ENCODE data around the gene HDX. TPM values are rescaled to one million over a fixed set of nuclear protein-coding genes. Genes with fewer than 3 reads are reported as not detected.
"Not testable (repeated sequence)": the region's sequence is repeated elsewhere in the genome, so short reads cannot be mapped to it uniquely, and the experiment has no call there.

The HDX gene
- total RNA-seq: 1 to 10 TPM in 3 of 5 donors, under 1 TPM in 2; 0.18 to 2.2 (median 1.2) TPM
- total RNA-seq (2013): 0.98 TPM
- total RNA-seq: 0.66 to 2.4 (median 1.5) reads per million in 29 experiments

GRCh38 chrX:84501798-84502628 lies at the start of gene HDX:
TSS of gene HDX (minus strand) at chrX:84502453. CDS start at chrX:84475397, 27,056 bp downstream.
- peak within 1 kb of the TSS; percentile 76 to 90 (median 85) for H3K4me3 Mint-ChIP-seq
- no peaks in the 10 kb centered on the region for H3K9me3 ChIP-seq
- ATAC-seq (replicated peaks in 1 of 4): peak; percentile 82 to 92 (median 89)
- peaks cover 2 to 9% (median 8%) of the 10 kb centered on the region in 3 donors for H3K4me1 Mint-ChIP-seq
- POLR2A ChIA-PET: no interaction called here
- 10% methylated on average over 16 of the region's 38 CpGs for whole genome bisulfite sequencing (ENCODE audit: insufficient coverage)
- peak; percentile 8 to 70 (median 47) for DNase-seq
- H3K4me1 ChIP-seq (ENCODE audit: control insufficient read depth in 1 of 2, extremely low read depth in 1 of 2, insufficient read depth in 2 of 2, low read length in 2 of 2): no peaks in the 10 kb centered on the region
- peak within 1 kb of the TSS; percentile 37 to 65 for H3K4me3 ChIP-seq (ENCODE audit: control insufficient read depth in 1 of 2, extremely low read depth in 1 of 2, low read length in 1 of 2)
- CTCF ChIA-PET: no interaction called here
- H3K36me3 Mint-ChIP-seq: no peaks in the 10 kb centered on the region
- no peaks in the 10 kb centered on the region for H3K9me3 Mint-ChIP-seq
- peak within 1 kb of the TSS; percentile 86 to 89 for H3K27ac Mint-ChIP-seq
- H3K36me3 ChIP-seq (ENCODE audit: control insufficient read depth in 2 of 2, extremely low read depth in 1 of 2, insufficient read depth in 1 of 2, low read length in 1 of 2): no peaks in the 10 kb centered on the region
- H3K27ac ChIP-seq (ENCODE audit: low read length): peak within 1 kb of the TSS; percentile 47
- H3K27me3 Mint-ChIP-seq: peaks cover 0 to 14% of the 10 kb centered on the region in 2 donors
- H3K27me3 ChIP-seq (replicated peaks in 1 of 2; ENCODE audit: control insufficient read depth in 2 of 2, extremely low read depth in 1 of 2, insufficient read depth in 2 of 2, low read length in 1 of 2): no peaks in the 10 kb centered on the region

DNA sequence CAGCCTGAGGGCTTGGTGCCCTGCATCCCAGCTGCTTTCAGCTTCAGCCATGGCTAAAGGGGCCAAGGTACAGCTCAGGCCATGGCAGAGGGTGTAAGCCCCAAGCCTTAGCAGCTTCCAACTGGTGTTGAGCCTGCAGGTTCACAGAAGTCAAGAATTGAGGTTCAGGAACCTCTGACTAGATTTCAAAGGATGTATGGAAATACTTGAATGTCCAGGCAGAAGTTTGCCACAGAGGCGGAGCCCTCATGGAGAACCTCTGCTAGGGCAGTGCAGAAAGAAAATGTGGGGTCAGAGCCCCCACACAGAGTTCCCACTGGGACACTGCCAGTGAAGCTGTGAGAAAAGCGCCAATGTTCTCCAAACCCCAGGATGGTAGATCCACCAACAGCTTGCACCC lies 39.1 kb upstream of the HDX start:
- ATAC-seq (replicated peaks in 1 of 4); H3K4me1 ChIP-seq (ENCODE audit: control insufficient read depth in 1 of 2, extremely low read depth in 1 of 2, insufficient read depth in 2 of 2, low read length in 2 of 2); H3K27me3 Mint-ChIP-seq; H3K36me3 ChIP-seq (ENCODE audit: control insufficient read depth in 2 of 2, extremely low read depth in 1 of 2, insufficient read depth in 1 of 2, low read length in 1 of 2); H3K9me3 ChIP-seq; H3K4me3 Mint-ChIP-seq; H3K27me3 ChIP-seq (replicated peaks in 1 of 2; ENCODE audit: control insufficient read depth in 2 of 2, extremely low read depth in 1 of 2, insufficient read depth in 2 of 2, low read length in 1 of 2); H3K4me1 Mint-ChIP-seq; DNase-seq; CTCF ChIA-PET; H3K27ac ChIP-seq (ENCODE audit: low read length); H3K36me3 Mint-ChIP-seq; H3K4me3 ChIP-seq (ENCODE audit: control insufficient read depth in 1 of 2, extremely low read depth in 1 of 2, low read length in 1 of 2); POLR2A ChIA-PET; H3K27ac Mint-ChIP-seq: not testable (repeated sequence)
- H3K9me3 Mint-ChIP-seq: peaks cover 8 to 15% (median 14%) of the 10 kb centered on the region in 3 donors
- WGBS (ENCODE audit: insufficient coverage): no CpG with 5 or more reads among the region's 2 CpGs

DNA sequence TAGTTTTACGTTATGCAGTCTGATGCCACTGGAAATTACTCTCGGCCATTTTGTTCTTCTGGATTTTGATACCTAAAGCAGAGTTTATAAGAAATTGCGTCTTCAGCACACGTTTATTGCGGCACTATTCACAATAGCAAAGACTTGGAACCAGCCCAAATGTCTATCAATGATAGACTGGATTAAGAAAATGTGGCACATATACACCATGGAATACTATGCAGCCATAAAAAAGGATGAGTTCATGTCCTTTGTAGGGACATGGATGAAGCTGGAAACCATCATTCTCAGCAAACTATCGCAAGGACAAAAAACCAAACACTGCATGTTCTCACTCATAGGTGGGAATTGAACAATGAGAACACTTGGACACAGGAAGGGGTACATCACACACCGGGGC lies 35.4 kb upstream of the HDX start:
- H3K4me1 Mint-ChIP-seq; H3K4me1 ChIP-seq (ENCODE audit: control insufficient read depth in 1 of 2, extremely low read depth in 1 of 2, insufficient read depth in 2 of 2, low read length in 2 of 2); POLR2A ChIA-PET; H3K9me3 ChIP-seq; DNase-seq; H3K27ac Mint-ChIP-seq; H3K36me3 Mint-ChIP-seq; H3K27me3 ChIP-seq (replicated peaks in 1 of 2; ENCODE audit: control insufficient read depth in 2 of 2, extremely low read depth in 1 of 2, insufficient read depth in 2 of 2, low read length in 1 of 2); CTCF ChIA-PET; H3K27me3 Mint-ChIP-seq; H3K36me3 ChIP-seq (ENCODE audit: control insufficient read depth in 2 of 2, extremely low read depth in 1 of 2, insufficient read depth in 1 of 2, low read length in 1 of 2); H3K4me3 ChIP-seq (ENCODE audit: control insufficient read depth in 1 of 2, extremely low read depth in 1 of 2, low read length in 1 of 2); H3K27ac ChIP-seq (ENCODE audit: low read length); H3K4me3 Mint-ChIP-seq; ATAC-seq (replicated peaks in 1 of 4): not testable (repeated sequence)
- WGBS (ENCODE audit: insufficient coverage): no CpG with 5 or more reads among the region's 7 CpGs
- H3K9me3 Mint-ChIP-seq: peaks cover 6 to 15% (median 12%) of the 10 kb centered on the region in 3 donors

- H3K4me1 ChIP-seq (ENCODE audit: control insufficient read depth in 1 of 2, extremely low read depth in 1 of 2, insufficient read depth in 2 of 2, low read length in 2 of 2): no peaks in the 10 kb centered on the region
- Mint-ChIP-seq H3K36me3 (peaks cover 12% of the 10 kb centered on the region), H3K27ac (no peak overlapping the region), H3K27me3 (no peaks in the 10 kb centered on the region), H3K4me1 (no peaks in the 10 kb centered on the region), H3K9me3 (peaks cover 0 to 10% (median 4%) of the 10 kb centered on the region in 3 donors), H3K4me3 (no peak overlapping the region)
- no peaks in the 10 kb centered on the region for H3K36me3 ChIP-seq (ENCODE audit: control insufficient read depth in 2 of 2, extremely low read depth in 1 of 2, insufficient read depth in 1 of 2, low read length in 1 of 2)
- DNase-seq (no peak), ATAC-seq (replicated peaks in 1 of 4) (no peak)
- no peak overlapping the region for H3K4me3 ChIP-seq (ENCODE audit: control insufficient read depth in 1 of 2, extremely low read depth in 1 of 2, low read length in 1 of 2)
- ChIA-PET POLR2A (no interaction called here), CTCF (no interaction called here)
- no peaks in the 10 kb centered on the region for H3K9me3 ChIP-seq
- no peaks in the 10 kb centered on the region for H3K27me3 ChIP-seq (replicated peaks in 1 of 2; ENCODE audit: control insufficient read depth in 2 of 2, extremely low read depth in 1 of 2, insufficient read depth in 2 of 2, low read length in 1 of 2)
- no peak overlapping the region for H3K27ac ChIP-seq (ENCODE audit: low read length)
Observed at GRCh38 chrX:84488426-84488825, 13.8 kb downstream of the HDX start.

GRCh38 chrX:84487365-84488353 lies 14.6 kb downstream of the HDX start:
- ATAC-seq (replicated peaks in 1 of 4): no peak

GRCh38 chrX:84479086-84479485 lies 23.2 kb downstream of the HDX start:
- Histone ChIP-seq H3K4me3 (ENCODE audit: control insufficient read depth in 1 of 2, extremely low read depth in 1 of 2, low read length in 1 of 2) (no peak overlapping the region), H3K27ac (ENCODE audit: low read length) (no peak overlapping the region), H3K9me3 (no peaks in the 10 kb centered on the region), H3K36me3 (ENCODE audit: control insufficient read depth in 2 of 2, extremely low read depth in 1 of 2, insufficient read depth in 1 of 2, low read length in 1 of 2) (no peaks in the 10 kb centered on the region), H3K4me1 (ENCODE audit: control insufficient read depth in 1 of 2, extremely low read depth in 1 of 2, insufficient read depth in 2 of 2, low read length in 2 of 2) (no peaks in the 10 kb centered on the region), H3K27me3 (replicated peaks in 1 of 2; ENCODE audit: control insufficient read depth in 2 of 2, extremely low read depth in 1 of 2, insufficient read depth in 2 of 2, low read length in 1 of 2) (no peaks in the 10 kb centered on the region)
- ChIA-PET POLR2A (no interaction called here), CTCF (no interaction called here)
- no CpG with 5 or more reads among the region's 2 CpGs for WGBS (ENCODE audit: insufficient coverage)
- Mint-ChIP-seq H3K27ac (no peak overlapping the region), H3K4me3 (no peak overlapping the region), H3K27me3 (no peaks in the 10 kb centered on the region), H3K9me3 (peaks cover 3 to 8% (median 5%) of the 10 kb centered on the region in 3 donors), H3K4me1 (no peaks in the 10 kb centered on the region), H3K36me3 (peaks cover 5% of the 10 kb centered on the region)
- DNase-seq (no peak), ATAC-seq (replicated peaks in 1 of 4) (no peak)

More at GRCh38 chrX:84487365-84488353, 14.6 kb downstream of the HDX start:
- Histone ChIP-seq H3K36me3 (ENCODE audit: control insufficient read depth in 2 of 2, extremely low read depth in 1 of 2, insufficient read depth in 1 of 2, low read length in 1 of 2) (no peaks in the 10 kb centered on the region), H3K4me1 (ENCODE audit: control insufficient read depth in 1 of 2, extremely low read depth in 1 of 2, insufficient read depth in 2 of 2, low read length in 2 of 2) (no peaks in the 10 kb centered on the region), H3K27me3 (replicated peaks in 1 of 2; ENCODE audit: control insufficient read depth in 2 of 2, extremely low read depth in 1 of 2, insufficient read depth in 2 of 2, low read length in 1 of 2) (no peaks in the 10 kb centered on the region), H3K9me3 (no peaks in the 10 kb centered on the region), H3K4me3 (ENCODE audit: control insufficient read depth in 1 of 2, extremely low read depth in 1 of 2, low read length in 1 of 2) (no peak overlapping the region), H3K27ac (ENCODE audit: low read length) (no peak overlapping the region)
- Mint-ChIP-seq H3K4me1 (no peaks in the 10 kb centered on the region), H3K9me3 (peaks cover 0 to 10% (median 4%) of the 10 kb centered on the region in 3 donors), H3K36me3 (peaks cover 12% of the 10 kb centered on the region), H3K4me3 (no peak overlapping the region), H3K27ac (no peak overlapping the region), H3K27me3 (no peaks in the 10 kb centered on the region)
- CTCF ChIA-PET: no interaction called here
- WGBS (ENCODE audit: insufficient coverage): no CpG with 5 or more reads among the region's 3 CpGs
- POLR2A ChIA-PET: no interaction called here
- DNase-seq: no peak
